Lung (tissue), 12 donors: ENCODE measurements around the gene PEX16. TPM values are rescaled to one million over a fixed set of nuclear protein-coding genes. Genes with fewer than 3 reads are reported as not detected.

Experiments
- ATAC-seq: fragments of 200-7000 bp; cut with Tn5 transposase; one replicate; pipeline ENCODE4 v1.9.1; 2020; ENCODE audit warnings: moderate number of reproducible peaks; ENCODE audit not compliant: insufficient read depth, low FRiP score
- DNase-seq, 3 donors: peaks; one replicate each; pipeline ENCODE4 v3.0.0-alpha.2; 2013 to 2017
- H3K27ac ChIP-seq, 2 donors: one replicate each; pipeline ENCODE4 v1.5.1; 2013; ENCODE audit warnings: mild to moderate bottlenecking in 2 of 2, moderate library complexity in 2 of 2, control low read depth in 1 of 2, inconsistent platforms in 1 of 2, low read depth in 1 of 2, low read length in 1 of 2
- H3K27me3 ChIP-seq, 3 donors: one replicate each; pipeline ENCODE4 v1.5.1; 2013; ENCODE audit warnings: low read length in 2 of 3; ENCODE audit not compliant: control insufficient read depth in 3 of 3, insufficient read depth in 3 of 3
- H3K36me3 ChIP-seq, 4 donors: one replicate each; pipeline ENCODE4 v1.5.1; 2013; ENCODE audit warnings: low read length in 4 of 4, mild to moderate bottlenecking in 1 of 4, moderate library complexity in 1 of 4; ENCODE audit not compliant: control insufficient read depth in 4 of 4, insufficient read depth in 4 of 4
- H3K4me1 ChIP-seq, 5 donors: one replicate each; pipeline ENCODE4 v1.5.1; 2013; ENCODE audit warnings: low read length in 5 of 5, mild to moderate bottlenecking in 2 of 5, moderate library complexity in 1 of 5; ENCODE audit not compliant: control insufficient read depth in 5 of 5, insufficient read depth in 5 of 5
- H3K4me3 ChIP-seq: one replicate; pipeline ENCODE4 v1.5.1; 2013; ENCODE audit warnings: mild to moderate bottlenecking, control low read depth, moderate library complexity
- H3K9ac ChIP-seq, 2 donors: one replicate each; pipeline ENCODE4 v1.5.1; 2013; ENCODE audit warnings: low read length in 2 of 2, control low read depth in 1 of 2; ENCODE audit not compliant: insufficient read depth in 1 of 2
- H3K9me3 ChIP-seq, 4 donors: one replicate each; pipeline ENCODE4 v1.5.1; 2013; ENCODE audit warnings: low read length in 3 of 4, mild to moderate bottlenecking in 1 of 4, moderate library complexity in 1 of 4; ENCODE audit not compliant: control insufficient read depth in 4 of 4, insufficient read depth in 3 of 4
- WGBS, 2 donors: extraction: QIAGEN DNeasy Blood & Tissue Kit; methylation state at CpG; one replicate each; pipeline ENCODE4 v1.1.7; 2013; 5-methylcytosine and 5-hydroxymethylcytosine counted together
- polyA plus RNA-seq, 2 donors: library from polyadenylated mRNA; stranded (reverse); fragments of 200-250 nt; gene quantifications; one replicate each; pipeline ENCODE4 v1.2.1, GENCODE V29; 2013
- total RNA-seq, 2 donors: library from RNA; depleted of rRNA in 1 of 2; stranded (reverse); fragments of >200 nt in 1 of 2; gene quantifications; one replicate each; pipeline ENCODE4 v1.2.1, GENCODE V29; 2014 to 2021
- TF ChIP-seq, protein P1 (sequence below): IDR thresholded peaks from 2 replicates; pipeline ENCODE4 v1.5.1; 2012; ENCODE audit warnings: mild to moderate bottlenecking; ENCODE audit errors: control extremely low read depth, extremely low read depth
- donor health status: control.
- donor health status: control.
- donor health status: Bipolar disorder and iron deficiency.
- donor health status: healthy.
- donor health status: DM: yes; HTN: yes; CAD: no.

Gene PEX16
- total and polyA plus RNA-seq, 4 donors = 14.2 to 38.2 (median 35.8) TPM

DNA sequence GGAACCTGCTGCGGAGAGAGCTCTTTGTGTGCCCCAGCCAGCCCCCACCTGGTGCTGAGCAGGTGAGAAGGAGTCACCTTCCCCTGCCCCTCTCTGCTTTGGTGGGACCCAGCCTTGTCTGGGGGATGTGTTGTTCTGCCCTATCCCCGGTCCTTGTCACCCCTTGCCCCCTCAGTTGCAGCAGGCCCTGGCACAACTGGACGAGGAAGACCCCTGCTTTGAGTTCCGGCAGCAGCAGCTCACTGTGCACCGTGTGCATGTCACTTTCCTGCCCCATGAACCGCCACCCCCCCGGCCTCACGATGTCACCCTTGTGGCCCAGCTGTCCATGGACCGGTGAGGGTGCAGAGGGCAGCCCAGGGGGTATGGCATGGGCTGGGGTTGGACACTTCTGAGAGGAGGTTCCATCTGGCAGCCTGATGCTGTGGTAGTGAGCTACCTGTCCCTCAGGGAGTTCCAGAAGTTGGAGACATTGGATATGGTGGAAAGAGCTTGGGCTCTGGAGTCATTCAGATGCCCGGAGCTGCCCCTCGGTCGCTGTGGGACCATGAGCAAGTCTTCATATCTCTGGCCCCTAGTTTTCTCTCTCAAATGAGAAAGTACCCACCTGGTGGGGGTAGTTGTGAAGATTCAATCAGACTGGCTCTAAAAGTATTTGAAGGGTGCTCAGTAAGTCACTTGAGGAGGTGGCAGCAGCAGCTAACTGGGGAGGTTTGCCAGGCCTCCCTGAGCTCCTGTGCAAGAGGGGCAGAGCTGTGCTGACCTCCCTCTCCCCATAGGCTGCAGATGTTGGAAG lies 9.1 kb upstream of the PEX16 start:
- no peak for ATAC-seq
- Histone ChIP-seq H3K27me3 (peaks cover 0 to 11% (median 2%) of the 10 kb centered on the region in 3 donors), H3K36me3 (peaks cover 0 to 3% (median 0%) of the 10 kb centered on the region in 4 donors), H3K27ac (no peak overlapping the region), H3K4me1 (peaks cover 0 to 12% (median 0%) of the 10 kb centered on the region in 5 donors), H3K9ac (no peak overlapping the region), H3K4me3 (no peak overlapping the region), H3K9me3 (no peaks in the 10 kb centered on the region)
- TF ChIP-seq, protein P1, sequence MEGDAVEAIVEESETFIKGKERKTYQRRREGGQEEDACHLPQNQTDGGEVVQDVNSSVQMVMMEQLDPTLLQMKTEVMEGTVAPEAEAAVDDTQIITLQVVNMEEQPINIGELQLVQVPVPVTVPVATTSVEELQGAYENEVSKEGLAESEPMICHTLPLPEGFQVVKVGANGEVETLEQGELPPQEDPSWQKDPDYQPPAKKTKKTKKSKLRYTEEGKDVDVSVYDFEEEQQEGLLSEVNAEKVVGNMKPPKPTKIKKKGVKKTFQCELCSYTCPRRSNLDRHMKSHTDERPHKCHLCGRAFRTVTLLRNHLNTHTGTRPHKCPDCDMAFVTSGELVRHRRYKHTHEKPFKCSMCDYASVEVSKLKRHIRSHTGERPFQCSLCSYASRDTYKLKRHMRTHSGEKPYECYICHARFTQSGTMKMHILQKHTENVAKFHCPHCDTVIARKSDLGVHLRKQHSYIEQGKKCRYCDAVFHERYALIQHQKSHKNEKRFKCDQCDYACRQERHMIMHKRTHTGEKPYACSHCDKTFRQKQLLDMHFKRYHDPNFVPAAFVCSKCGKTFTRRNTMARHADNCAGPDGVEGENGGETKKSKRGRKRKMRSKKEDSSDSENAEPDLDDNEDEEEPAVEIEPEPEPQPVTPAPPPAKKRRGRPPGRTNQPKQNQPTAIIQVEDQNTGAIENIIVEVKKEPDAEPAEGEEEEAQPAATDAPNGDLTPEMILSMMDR = no peak
- DNase-seq = no peak
- 88 to 93% methylated on average over 12 of the region's 12 CpGs for WGBS, 2 donors

DNA sequence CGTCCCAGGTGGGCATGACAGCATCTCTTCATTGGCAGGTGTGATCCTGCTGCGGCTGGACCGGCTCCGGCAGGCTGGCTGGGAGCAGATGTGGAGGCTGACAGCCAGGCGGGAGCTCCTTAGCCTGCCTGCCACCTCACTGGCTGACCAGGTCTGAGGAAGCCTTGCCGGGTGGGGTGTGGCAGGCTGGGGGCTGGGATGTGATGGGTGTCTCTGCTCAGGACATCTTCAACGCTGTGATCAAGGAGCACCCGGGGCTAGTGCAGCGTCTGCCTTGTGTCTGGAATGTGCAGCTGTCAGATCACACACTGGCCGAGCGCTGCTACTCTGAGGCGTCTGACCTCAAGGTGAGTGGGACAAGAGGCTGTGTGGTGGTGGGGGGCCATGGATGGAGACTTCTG lies 8.3 kb upstream of the PEX16 start:
- Histone ChIP-seq H3K9me3 (no peaks in the 10 kb centered on the region), H3K4me1 (peaks cover 0 to 16% (median 5%) of the 10 kb centered on the region in 5 donors), H3K36me3 (no peaks in the 10 kb centered on the region), H3K27me3 (peaks cover 0 to 18% (median 8%) of the 10 kb centered on the region in 3 donors), H3K9ac (no peak overlapping the region), H3K4me3 (no peak overlapping the region), H3K27ac (no peak overlapping the region)
- ATAC-seq = no peak
- no peak for DNase-seq
- TF ChIP-seq, protein P1 = no peak
- WGBS, 2 donors = 69 to 79% methylated on average over 12 of the region's 12 CpGs

DNA sequence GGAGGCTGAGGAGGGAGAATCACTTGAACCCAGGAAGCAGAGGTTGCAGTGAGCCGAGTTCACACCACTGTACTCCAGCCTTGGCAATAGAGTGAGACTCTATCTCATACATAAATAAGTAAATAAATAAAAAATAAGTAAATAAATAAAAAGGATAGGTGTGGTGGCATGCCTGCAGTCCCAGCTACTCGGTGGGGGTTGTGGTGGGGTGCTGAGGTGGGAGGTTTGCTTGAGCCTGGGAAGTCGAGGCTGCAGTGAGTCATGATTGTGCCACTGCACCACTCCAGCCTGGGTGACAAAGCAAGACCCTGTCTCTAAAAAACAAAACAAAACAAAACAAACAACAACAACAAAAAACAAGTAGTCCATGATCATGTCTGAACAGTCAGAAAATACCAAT lies 7.9 kb upstream of the PEX16 start:
- Histone ChIP-seq H3K4me1 (peaks cover 0 to 16% (median 5%) of the 10 kb centered on the region in 5 donors), H3K27me3 (peaks cover 0 to 18% (median 9%) of the 10 kb centered on the region in 3 donors), H3K36me3 (no peaks in the 10 kb centered on the region), H3K4me3 (no peak overlapping the region), H3K27ac (no peak overlapping the region), H3K9me3 (no peaks in the 10 kb centered on the region), H3K9ac (no peak overlapping the region)
- TF ChIP-seq, protein P1 = no peak
- ATAC-seq (no peak), DNase-seq (no peak)
- 78 to 80% methylated on average over 3 of the region's 3 CpGs for WGBS, 2 donors
